Colon (tissue), 2 donors: ENCODE results near the gene SERPINI2.

ENCODE experiments used
- FAIRE-seq: peaks from 2 replicates; lab custom pipeline; 2012; peaks lifted over from hg19 to GRCh38; lab: Jason Lieb, UNC
- donor health status: control.
- donor health status: control.

The SERPINI2 gene

GRCh38 chr3:167473863-167474262 is at the start of gene SERPINI2:
TSS of gene SERPINI2 (minus strand) at chr3:167474042. CDS start at chr3:167471834, 2,208 bp downstream.
- no peak for FAIRE-seq

DNA sequence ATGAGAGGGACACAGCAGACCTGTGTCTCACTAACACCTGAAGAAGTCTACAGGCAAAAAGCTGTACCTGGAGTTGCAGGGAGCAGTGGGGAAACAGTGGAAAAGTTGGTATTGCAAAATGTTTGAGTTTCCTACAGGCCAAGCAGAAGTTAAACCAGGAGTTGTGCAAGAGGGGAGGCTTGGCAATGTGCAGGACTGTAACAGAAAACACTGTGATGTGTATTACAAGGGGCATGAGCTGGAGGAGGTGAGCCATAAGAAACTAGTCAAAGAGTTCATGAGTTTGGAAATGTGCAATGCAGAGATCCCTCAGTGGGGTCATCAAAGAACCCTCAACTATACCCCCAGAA is 47.1 kb upstream of the SERPINI2 start:
- FAIRE-seq: no peak

DNA sequence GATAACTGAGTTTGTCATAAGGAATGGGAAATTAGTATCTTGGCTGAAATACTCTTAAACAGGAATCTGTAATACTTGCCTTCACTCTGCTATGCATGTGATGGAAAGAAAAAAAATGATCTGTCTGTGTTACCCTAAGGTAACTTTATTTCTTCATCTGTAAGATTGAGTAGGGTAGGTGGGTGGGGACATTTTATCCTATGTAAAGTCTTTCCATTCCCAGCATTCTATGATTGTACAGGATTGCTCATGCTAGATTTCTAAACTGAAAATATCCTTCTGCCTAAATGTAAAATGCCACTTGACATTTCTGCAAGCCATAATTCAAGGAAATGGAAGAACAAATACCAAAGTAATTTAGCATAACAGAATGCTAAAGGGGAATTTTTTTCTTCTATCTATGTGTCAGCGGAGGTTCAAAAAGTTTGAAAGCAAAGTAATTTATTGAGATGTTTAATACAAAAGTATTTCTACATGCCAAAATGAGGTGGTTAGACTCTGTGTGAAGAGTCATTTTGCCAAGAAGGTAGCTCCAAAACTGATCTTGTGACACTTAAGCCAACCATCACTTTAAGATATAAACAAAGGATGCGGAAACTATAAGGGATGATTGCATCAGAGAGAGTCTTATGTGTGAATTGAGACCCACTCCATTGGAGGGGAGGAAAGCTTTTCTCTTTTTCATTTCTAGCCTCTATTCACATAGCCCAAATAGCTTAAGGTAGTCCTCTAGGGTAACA is 46.6 kb upstream of the SERPINI2 start:
- no peak for FAIRE-seq

- no peak for FAIRE-seq
Measured at GRCh38 chr3:167507954-167508353, 34.1 kb upstream of the SERPINI2 start.

GRCh38 chr3:167502401-167502800 is 28.6 kb upstream of the SERPINI2 start:
- no peak for FAIRE-seq

GRCh38 chr3:167501941-167502340 is 28.1 kb upstream of the SERPINI2 start:
- no peak for FAIRE-seq

- FAIRE-seq: no peak
Measured at GRCh38 chr3:167497903-167498302, 24.1 kb upstream of the SERPINI2 start.

GRCh38 chr3:167493244-167493643 is 19.4 kb upstream of the SERPINI2 start:
- FAIRE-seq: no peak

GRCh38 chr3:167491621-167492020 is 17.8 kb upstream of the SERPINI2 start:
- no peak for FAIRE-seq

DNA sequence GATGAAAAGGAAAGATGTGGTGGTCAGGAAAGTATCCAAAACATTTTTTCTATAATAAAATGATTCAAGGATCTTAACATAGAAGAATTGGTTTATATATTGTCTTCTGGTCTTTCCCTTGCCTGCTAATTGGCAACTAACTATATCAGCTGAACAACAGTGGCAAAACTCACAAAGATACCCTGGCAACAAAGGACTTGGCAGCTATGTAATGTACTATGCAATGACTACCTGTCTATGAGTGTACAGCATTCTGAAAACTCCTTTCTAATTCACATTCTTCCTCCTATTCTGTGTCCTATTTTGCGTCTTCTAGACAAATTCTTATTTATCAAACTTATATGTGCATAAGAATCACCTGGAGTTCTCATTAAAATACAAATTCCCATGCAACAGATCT is 15.7 kb upstream of the SERPINI2 start:
- no peak for FAIRE-seq

GRCh38 chr3:167487556-167487955 is 13.7 kb upstream of the SERPINI2 start:
- FAIRE-seq: no peak

DNA sequence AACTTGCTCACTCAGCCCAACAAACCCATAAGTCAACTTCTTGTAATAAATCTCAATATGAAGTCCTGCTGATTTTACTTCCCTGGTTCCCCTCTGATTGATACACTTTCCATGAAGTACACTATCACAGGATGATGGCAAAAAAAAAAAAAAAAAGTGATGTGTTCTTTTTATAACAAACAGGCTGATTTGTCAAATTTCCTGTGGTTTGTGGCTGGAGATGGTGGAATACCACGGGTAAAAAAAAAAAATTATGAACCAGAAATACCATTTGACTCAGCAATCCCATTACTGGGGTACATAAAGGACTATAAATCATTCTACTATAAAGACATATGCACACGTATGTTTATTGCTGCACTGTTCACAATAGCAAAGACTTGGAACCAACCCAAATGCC is 10.7 kb upstream of the SERPINI2 start:
- FAIRE-seq: no peak

- no peak for FAIRE-seq
Measured at GRCh38 chr3:167483708-167484475, 10.1 kb upstream of the SERPINI2 start.

- FAIRE-seq: no peak
Measured at GRCh38 chr3:167481164-167481563, 7.3 kb upstream of the SERPINI2 start.

DNA sequence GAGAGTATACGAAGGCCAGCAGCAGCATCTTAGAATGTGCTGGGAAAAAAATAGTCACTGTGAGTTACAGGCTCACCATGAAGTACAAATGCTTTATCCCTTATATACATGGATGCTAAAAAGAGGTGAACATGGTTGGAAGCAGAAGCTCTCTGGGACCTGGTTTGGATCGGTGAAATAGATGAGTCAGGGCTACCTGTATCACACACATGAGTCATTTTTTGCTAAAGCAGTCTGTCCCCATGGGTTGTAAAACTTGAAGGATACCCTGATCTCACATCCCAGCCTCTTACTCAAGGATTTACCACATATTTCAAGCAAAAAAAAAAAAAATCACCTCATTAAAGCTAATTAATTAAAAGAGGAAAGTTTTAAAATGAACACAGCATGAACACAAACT is 6.9 kb upstream of the SERPINI2 start:
- no peak for FAIRE-seq

DNA sequence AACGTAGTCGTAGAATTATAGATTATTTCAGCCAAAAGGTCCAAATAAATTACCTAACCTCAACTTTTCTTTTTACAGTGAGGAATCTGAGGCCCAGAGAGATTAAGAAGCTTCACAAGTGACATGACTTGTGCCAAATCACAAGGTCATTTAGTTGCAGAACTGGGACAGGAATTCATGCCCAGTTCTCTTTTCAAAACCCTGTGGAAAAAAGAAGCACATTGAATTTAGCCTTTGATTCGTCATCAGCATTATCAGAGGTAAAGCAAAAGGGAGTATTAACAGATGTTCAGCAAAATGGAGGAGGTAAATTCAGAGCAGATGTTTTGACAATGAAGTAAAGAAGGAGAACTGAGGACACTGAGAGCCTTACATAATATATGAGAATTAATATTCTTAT is 4.5 kb downstream of the SERPINI2 start:
- no peak for FAIRE-seq

DNA sequence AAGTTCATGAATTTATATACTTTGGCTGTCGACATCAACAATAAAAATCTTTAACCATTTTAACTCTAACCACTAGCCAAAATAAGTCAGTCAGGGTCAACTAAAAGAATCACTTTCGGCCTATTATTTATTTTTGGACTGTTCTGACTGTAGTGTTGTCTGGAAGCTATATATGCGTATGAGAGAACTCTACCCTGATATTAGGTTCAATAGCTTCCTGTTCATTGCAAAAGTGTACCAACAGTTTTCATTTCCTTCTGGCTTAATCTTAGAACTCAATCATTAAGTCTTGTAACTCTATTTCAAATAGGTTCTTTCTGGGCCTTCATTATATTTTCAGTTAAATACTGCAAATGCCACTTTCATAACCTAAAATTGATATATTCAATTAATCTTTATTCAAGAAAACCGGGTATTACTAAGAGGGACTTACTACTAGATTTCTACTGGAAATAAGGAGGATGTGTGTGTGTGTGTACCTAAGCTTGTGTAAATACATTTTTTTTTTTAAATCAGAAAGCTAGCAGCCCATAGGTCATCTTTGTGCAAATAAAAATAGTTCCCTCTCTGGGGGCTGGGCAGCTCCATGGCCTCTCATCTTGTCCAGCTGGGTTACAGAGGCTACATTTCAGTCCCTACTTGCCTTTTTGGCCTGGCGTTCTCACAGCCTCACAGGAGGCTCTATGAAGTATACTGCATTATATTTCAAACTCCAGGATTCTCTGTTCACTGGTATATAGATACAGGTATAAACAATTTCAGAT is 5.8 kb downstream of the SERPINI2 start:
- no peak for FAIRE-seq

DNA sequence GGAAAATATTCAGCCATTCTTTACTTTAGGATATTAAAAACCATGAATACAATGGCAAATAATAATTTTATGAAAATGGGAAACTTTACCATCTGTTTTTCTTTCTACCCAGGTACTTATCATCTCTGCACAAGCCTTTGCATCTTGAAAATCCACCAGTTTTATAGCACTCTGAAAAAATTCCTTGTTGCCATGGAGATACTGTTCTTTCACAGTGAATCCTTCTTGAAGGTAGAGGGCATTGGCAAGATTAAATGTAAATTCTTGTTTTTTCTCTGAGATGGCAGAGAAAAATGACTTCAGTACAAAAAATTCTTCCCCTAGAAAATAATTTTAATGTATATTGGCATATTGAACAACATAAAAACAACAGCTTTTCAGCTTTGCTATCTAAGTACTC is 6.9 kb downstream of the SERPINI2 start:
- no peak for FAIRE-seq

- FAIRE-seq: no peak
Measured at GRCh38 chr3:167456157-167456799, 17.6 kb downstream of the SERPINI2 start.

GRCh38 chr3:167453815-167454214 is 20.0 kb downstream of the SERPINI2 start:
- no peak for FAIRE-seq

- FAIRE-seq: no peak
Measured at GRCh38 chr3:167451282-167451681, 22.6 kb downstream of the SERPINI2 start.

GRCh38 chr3:167450675-167451074 is 23.2 kb downstream of the SERPINI2 start:
- FAIRE-seq: no peak

DNA sequence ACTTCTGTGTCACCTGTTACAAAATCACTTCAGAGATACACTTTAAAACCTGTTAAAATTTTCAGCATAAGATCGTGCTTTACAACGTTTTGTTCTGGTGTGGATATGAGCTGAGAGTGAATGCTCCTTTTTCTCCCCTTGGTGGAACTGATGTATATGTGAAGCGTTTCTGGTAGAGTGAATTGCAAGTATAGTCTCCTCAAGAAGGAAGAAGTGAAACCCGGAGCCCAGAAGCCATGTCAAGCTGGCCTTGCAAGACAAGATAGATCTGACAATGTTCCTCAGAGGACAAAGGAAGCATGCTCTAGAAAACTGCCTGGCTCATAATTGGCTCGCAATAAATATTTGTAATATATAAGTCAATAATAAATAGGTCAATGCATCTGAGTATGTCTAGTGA is 23.6 kb downstream of the SERPINI2 start:
- FAIRE-seq: no peak
